ENCODE results near the gene RAB10. TPM values are rescaled to one million over a fixed set of nuclear protein-coding genes. Genes with fewer than 3 reads are reported as not detected.

RAB10 gene
- total and polyA plus RNA-seq, 2 of the 13 experiments (the other 11 are each of a cell fraction or from before 2014, with no cell fraction given) = 48.2 to 120 TPM

GRCh38 chr2:26081556-26081955 lies 47.7 kb downstream of the RAB10 start (continued):
- TF ChIP-seq, protein P1, sequence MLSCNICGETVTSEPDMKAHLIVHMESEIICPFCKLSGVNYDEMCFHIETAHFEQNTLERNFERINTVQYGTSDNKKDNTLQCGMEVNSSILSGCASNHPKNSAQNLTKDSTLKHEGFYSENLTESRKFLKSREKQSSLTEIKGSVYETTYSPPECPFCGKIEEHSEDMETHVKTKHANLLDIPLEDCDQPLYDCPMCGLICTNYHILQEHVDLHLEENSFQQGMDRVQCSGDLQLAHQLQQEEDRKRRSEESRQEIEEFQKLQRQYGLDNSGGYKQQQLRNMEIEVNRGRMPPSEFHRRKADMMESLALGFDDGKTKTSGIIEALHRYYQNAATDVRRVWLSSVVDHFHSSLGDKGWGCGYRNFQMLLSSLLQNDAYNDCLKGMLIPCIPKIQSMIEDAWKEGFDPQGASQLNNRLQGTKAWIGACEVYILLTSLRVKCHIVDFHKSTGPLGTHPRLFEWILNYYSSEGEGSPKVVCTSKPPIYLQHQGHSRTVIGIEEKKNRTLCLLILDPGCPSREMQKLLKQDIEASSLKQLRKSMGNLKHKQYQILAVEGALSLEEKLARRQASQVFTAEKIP (CRISPR knock-in tag; IDR thresholded peaks at IDR 0.05; ENCODE audit: borderline replicate concordance) = no peak
- TF ChIP-seq GATAD2A (CRISPR knock-in tag; IDR thresholded peaks at IDR 0.05) = no peak
- TF ChIP-seq ZNF792 (CRISPR knock-in tag; IDR thresholded peaks at IDR 0.05) = no peak

DNA sequence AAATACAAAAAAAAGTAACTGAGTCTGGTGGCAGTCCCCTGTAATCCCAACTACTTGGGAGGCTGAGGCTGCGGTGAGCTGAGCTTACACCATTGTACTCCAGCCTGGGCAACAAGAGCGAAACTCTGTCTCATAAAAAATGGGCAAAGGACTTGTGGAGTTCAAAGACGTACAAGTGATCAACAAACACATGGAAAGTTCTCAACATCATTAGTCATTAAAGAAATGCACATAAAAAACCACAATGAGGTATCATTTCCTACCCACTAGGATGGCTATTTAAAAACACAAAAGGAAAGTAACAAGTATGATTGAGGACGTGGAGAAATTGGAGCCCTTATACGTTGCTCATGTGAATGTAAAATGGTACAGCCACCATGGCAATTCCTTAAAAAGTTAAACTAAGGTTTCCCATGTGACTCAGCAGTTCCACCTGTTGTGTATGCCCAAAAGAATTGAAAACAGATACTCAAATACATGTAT lies 52.3 kb downstream of the RAB10 start:
- TF ChIP-seq GABPB1 (CRISPR knock-in tag; IDR thresholded peaks at IDR 0.05) (no peak), ZNF354B (CRISPR knock-in tag; IDR thresholded peaks at IDR 0.05) (no peak)
- TF ChIP-seq, protein P2, sequence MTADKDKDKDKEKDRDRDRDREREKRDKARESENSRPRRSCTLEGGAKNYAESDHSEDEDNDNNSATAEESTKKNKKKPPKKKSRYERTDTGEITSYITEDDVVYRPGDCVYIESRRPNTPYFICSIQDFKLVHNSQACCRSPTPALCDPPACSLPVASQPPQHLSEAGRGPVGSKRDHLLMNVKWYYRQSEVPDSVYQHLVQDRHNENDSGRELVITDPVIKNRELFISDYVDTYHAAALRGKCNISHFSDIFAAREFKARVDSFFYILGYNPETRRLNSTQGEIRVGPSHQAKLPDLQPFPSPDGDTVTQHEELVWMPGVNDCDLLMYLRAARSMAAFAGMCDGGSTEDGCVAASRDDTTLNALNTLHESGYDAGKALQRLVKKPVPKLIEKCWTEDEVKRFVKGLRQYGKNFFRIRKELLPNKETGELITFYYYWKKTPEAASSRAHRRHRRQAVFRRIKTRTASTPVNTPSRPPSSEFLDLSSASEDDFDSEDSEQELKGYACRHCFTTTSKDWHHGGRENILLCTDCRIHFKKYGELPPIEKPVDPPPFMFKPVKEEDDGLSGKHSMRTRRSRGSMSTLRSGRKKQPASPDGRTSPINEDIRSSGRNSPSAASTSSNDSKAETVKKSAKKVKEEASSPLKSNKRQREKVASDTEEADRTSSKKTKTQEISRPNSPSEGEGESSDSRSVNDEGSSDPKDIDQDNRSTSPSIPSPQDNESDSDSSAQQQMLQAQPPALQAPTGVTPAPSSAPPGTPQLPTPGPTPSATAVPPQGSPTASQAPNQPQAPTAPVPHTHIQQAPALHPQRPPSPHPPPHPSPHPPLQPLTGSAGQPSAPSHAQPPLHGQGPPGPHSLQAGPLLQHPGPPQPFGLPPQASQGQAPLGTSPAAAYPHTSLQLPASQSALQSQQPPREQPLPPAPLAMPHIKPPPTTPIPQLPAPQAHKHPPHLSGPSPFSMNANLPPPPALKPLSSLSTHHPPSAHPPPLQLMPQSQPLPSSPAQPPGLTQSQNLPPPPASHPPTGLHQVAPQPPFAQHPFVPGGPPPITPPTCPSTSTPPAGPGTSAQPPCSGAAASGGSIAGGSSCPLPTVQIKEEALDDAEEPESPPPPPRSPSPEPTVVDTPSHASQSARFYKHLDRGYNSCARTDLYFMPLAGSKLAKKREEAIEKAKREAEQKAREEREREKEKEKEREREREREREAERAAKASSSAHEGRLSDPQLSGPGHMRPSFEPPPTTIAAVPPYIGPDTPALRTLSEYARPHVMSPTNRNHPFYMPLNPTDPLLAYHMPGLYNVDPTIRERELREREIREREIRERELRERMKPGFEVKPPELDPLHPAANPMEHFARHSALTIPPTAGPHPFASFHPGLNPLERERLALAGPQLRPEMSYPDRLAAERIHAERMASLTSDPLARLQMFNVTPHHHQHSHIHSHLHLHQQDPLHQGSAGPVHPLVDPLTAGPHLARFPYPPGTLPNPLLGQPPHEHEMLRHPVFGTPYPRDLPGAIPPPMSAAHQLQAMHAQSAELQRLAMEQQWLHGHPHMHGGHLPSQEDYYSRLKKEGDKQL (CRISPR knock-in tag; IDR thresholded peaks at IDR 0.05; ENCODE audit: low read depth) = no peak
- TF ChIP-seq, protein P3, sequence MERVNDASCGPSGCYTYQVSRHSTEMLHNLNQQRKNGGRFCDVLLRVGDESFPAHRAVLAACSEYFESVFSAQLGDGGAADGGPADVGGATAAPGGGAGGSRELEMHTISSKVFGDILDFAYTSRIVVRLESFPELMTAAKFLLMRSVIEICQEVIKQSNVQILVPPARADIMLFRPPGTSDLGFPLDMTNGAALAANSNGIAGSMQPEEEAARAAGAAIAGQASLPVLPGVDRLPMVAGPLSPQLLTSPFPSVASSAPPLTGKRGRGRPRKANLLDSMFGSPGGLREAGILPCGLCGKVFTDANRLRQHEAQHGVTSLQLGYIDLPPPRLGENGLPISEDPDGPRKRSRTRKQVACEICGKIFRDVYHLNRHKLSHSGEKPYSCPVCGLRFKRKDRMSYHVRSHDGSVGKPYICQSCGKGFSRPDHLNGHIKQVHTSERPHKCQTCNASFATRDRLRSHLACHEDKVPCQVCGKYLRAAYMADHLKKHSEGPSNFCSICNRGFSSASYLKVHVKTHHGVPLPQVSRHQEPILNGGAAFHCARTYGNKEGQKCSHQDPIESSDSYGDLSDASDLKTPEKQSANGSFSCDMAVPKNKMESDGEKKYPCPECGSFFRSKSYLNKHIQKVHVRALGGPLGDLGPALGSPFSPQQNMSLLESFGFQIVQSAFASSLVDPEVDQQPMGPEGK (CRISPR knock-in tag; IDR thresholded peaks at IDR 0.05) = no peak
- DNase-seq (ENCODE audit: low spot score) (no peak), FAIRE-seq (no peak), ATAC-seq (no peak)
- H3K9ac ChIP-seq (ENCODE audit: insufficient read depth, low read depth, low read length) = no peak overlapping the region
- no peaks in the 10 kb centered on the region for H3K27me3 ChIP-seq (ENCODE audit: control insufficient read depth in 1 of 2, insufficient read depth in 2 of 2, low read length in 2 of 2)
- WGBS (ENCODE audit: low lambda C conversion rate) = 98% methylated on average over 5 of the region's 5 CpGs
- in situ Hi-C loops (cut with HindIII; ENCODE audit: extremely low pct_ligation_motif_present, low pct_unique_long_range_greater_than_20kb) (no loop called here), intact Hi-C loops (cut with micrococcal nuclease; ENCODE audit: unreplicated experiment) (no loop called here)
- peaks cover 0 to 19% of the 10 kb centered on the region in 2 experiments; a peak in 2 of 5 replicates for H3K36me3 ChIP-seq (replicated peaks in 1 of 2; ENCODE audit: control insufficient read depth in 1 of 2, insufficient read depth in 2 of 2, low read length in 2 of 2)
- no peak overlapping the region for H3K4me3 ChIP-seq (replicated peaks in 1 of 3; ENCODE audit: insufficient read depth in 1 of 3, low read depth in 2 of 3, low read length in 3 of 3)
- peaks cover 30% of the 10 kb centered on the region for H4K20me1 ChIP-seq (ENCODE audit: insufficient read depth, low read length)
- no peak overlapping the region for H3K27ac ChIP-seq (ENCODE audit: extremely low read length, insufficient read depth, low read length)
- CTCF ChIA-PET (ENCODE audit: low intra/inter-chr PET ratio, low total read pairs) = no interaction called here
- peaks cover 2% of the 10 kb centered on the region for H3K9me3 ChIP-seq (ENCODE audit: low read length)
- peaks cover 78% of the 10 kb centered on the region for H3K79me2 ChIP-seq (ENCODE audit: insufficient read depth, low read length)
- POLR2A ChIA-PET = no interaction called here
- no TSS peak for BruUV-seq (replicated peaks)
- H3K4me2 ChIP-seq (ENCODE audit: low read depth, low read length) = no peak overlapping the region
- no peak overlapping the region for H2AFZ ChIP-seq (ENCODE audit: low read length)
- peaks cover 16% of the 10 kb centered on the region for H3K4me1 ChIP-seq (ENCODE audit: insufficient read depth, low read length)

Measured in HepG2 (cell line).